Prostate gland (tissue), 2 donors: ENCODE results near the gene SEH1L.

ENCODE experiments used
- POLR2A ChIP-seq: fragments of 450-650 bp; IDR thresholded peaks from one replicate; pipeline ENCODE4 v1.6.1; 2016; ENCODE audit warnings: antibody characterized with exemption, mild to moderate bottlenecking
- POLR2AphosphoS5 ChIP-seq: sonication (generic); formaldehyde crosslinking; IDR thresholded peaks from one replicate; pipeline ENCODE4 v1.6.1; 2017; ENCODE audit warnings: antibody characterized with exemption
- TF ChIP-seq, protein P1 (sequence below), 4 experiments: fragments of 200-600 bp in 2 of 4; fragments of 450-650 bp in 2 of 4; sonication (generic) in 2 of 4; IDR thresholded peaks; 1 replicate in 3 of 4; 2 replicates in 1 of 4; pipeline ENCODE4 v1.5.1; 2016 to 2019; ENCODE audit warnings: antibody characterized with exemption in 4 of 4, mild to moderate bottlenecking in 2 of 4, moderate library complexity in 2 of 4

DNA sequence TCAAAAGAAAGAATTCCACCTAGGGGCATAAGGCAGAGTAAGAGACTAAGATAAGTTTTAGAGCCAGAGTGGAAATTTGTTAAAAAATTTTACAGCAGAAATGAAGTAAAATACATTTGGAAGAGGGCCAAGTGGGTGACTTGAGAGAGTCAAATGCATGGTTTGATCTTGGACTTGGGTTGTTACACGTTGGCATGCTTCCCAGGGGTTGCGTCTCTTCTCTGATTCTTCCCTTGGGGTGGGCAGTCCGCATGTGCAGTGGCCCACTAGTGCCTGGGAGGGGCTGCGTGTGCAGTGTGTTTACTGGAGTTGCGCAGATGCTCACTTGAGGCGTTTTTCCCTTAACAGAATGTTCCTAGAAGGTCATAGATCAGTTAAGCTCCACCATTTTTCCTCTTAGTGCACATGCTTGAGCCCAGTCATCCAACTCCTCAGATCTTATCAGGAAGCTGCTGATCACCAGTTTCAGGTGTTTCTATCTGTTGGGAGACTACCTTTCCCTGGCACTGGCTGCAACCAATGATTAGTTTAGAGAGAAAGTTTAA, 13.1 kb downstream of the SEH1L start:
- TF ChIP-seq, protein P1, sequence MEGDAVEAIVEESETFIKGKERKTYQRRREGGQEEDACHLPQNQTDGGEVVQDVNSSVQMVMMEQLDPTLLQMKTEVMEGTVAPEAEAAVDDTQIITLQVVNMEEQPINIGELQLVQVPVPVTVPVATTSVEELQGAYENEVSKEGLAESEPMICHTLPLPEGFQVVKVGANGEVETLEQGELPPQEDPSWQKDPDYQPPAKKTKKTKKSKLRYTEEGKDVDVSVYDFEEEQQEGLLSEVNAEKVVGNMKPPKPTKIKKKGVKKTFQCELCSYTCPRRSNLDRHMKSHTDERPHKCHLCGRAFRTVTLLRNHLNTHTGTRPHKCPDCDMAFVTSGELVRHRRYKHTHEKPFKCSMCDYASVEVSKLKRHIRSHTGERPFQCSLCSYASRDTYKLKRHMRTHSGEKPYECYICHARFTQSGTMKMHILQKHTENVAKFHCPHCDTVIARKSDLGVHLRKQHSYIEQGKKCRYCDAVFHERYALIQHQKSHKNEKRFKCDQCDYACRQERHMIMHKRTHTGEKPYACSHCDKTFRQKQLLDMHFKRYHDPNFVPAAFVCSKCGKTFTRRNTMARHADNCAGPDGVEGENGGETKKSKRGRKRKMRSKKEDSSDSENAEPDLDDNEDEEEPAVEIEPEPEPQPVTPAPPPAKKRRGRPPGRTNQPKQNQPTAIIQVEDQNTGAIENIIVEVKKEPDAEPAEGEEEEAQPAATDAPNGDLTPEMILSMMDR (IDR thresholded peaks at IDR 0.05): no peak
- TF ChIP-seq POLR2A (no peak), POLR2AphosphoS5 (no peak)
